Rectal smooth muscle tissue (tissue), 1 donor: ENCODE results near the gene GJA8.
"Not testable (repeated sequence)": the region's sequence is repeated elsewhere in the genome, so short reads cannot be mapped to it uniquely, and the experiment has no call there.

Experiments used
- H3K27ac ChIP-seq: one replicate; pipeline ENCODE4 v1.7.0; 2013; ENCODE audit warnings: low read depth, low read length, inconsistent platforms
- H3K27me3 ChIP-seq: one replicate; pipeline ENCODE4 v1.7.0; 2013; ENCODE audit warnings: low read length; ENCODE audit not compliant: control insufficient read depth, insufficient read depth
- H3K36me3 ChIP-seq: one replicate; pipeline ENCODE4 v1.7.0; 2013; ENCODE audit warnings: low read length; ENCODE audit not compliant: control insufficient read depth, insufficient read depth
- H3K4me1 ChIP-seq: one replicate; pipeline ENCODE4 v1.7.0; 2013; ENCODE audit warnings: low read length; ENCODE audit not compliant: control insufficient read depth, insufficient read depth
- H3K4me3 ChIP-seq: one replicate; pipeline ENCODE4 v1.7.0; 2013; ENCODE audit warnings: low read length
- H3K9ac ChIP-seq: one replicate; pipeline ENCODE4 v1.7.0; 2013; ENCODE audit warnings: low read length

GJA8 gene

DNA sequence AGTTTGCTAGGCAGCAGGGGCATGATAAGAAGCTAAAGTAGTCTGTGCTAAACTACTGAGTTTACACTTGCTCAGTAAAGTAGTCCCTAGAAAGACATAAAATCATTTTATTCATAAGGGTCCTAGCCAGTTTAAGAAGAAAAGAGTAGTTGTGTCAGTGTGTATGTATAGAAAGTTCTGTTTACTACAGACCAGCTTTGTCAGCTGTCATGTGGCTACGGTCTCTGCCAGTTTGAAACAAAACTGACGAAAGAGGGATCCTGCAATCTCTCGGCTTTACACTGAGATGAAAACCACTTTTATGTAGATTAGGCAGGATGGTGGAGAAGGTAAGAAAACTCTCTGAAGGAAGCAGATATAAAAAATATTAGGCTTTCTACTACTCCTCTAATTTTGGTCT lies 32.7 kb downstream of the GJA8 start:
- not testable (repeated sequence) for H3K4me1 ChIP-seq, H3K36me3 ChIP-seq, H3K9ac ChIP-seq, H3K27ac ChIP-seq, H3K4me3 ChIP-seq, H3K27me3 ChIP-seq

DNA sequence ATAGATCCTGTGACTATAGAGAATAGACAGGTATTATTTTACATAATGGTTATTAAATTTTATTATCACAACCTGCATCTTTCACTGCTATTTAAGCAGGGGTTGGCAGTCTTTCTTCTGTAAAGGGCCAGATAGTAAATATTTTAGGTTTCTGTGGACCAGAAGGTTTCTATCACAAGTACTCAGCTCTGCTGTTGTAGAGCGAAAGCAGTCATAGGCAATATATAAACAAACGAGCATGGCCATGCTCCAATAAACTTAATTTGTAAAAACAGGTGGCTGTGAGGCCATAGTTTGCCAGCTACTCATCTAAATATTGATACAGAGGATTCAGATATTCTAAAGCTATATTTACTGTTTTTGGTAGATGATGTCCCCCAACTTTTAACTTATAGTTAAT lies 37.9 kb downstream of the GJA8 start:
- H3K9ac ChIP-seq, H3K27me3 ChIP-seq, H3K27ac ChIP-seq, H3K4me1 ChIP-seq, H3K4me3 ChIP-seq, H3K36me3 ChIP-seq: not testable (repeated sequence)

DNA sequence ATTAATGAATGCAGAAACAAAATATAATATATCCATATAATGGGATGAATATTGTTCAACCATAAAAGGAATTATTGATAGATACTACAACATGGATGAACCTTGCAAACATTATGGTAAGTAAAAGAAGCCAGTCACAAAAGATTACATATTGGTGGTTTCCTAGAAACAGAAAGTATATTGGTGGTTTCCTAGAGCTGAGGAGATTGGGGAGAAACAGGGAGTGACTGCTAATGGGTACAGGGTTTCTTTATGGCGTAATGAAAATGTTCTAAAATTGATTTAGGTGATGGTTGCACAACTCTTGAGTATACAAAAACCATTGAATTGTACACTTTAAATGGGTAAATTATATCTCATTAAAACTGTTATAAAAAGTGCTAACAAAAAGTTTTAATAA lies 40.0 kb downstream of the GJA8 start:
- not testable (repeated sequence) for H3K4me1 ChIP-seq, H3K27me3 ChIP-seq, H3K36me3 ChIP-seq, H3K4me3 ChIP-seq, H3K27ac ChIP-seq, H3K9ac ChIP-seq

DNA sequence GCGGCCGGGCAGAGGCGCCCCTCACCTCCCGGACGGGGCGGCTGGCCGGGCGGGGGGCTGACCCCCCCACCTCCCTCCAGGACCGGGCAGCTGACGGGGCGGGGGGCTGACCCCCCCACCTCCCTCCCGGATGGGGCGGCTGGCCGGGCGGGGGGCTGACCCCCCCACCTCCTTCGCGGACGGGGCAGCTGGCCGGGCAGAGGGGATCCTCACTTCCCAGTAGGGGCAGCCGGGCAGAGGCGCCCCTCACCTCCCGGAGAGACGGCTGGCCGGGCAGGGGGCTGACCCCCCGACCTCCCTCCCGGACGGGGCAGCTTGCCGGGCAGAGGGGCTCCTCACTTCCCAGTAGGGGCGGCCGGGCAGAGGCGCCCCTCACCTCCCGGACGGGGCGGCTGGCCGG lies 46.9 kb downstream of the GJA8 start:
- H3K27ac ChIP-seq, H3K4me3 ChIP-seq, H3K9ac ChIP-seq, H3K27me3 ChIP-seq, H3K36me3 ChIP-seq, H3K4me1 ChIP-seq: not testable (repeated sequence)
